NB4 (cell line): Measurements from ENCODE around the gene DHRS12.

Experiments used
- DNase-seq: peaks from one replicate; pipeline ENCODE4 v3.0.0; 2010; ENCODE audit warnings: low read depth
- H3K4me3 ChIP-seq: one replicate; pipeline ENCODE4 v1.5.1; 2011; ENCODE audit warnings: mild to moderate bottlenecking, low read depth, low read length, moderate library complexity
- CTCF ChIP-seq: IDR thresholded peaks from one replicate; pipeline ENCODE4 v1.5.1; 2012; ENCODE audit warnings: low read depth, low read length
- MAX ChIP-seq: IDR thresholded peaks from 2 replicates; pipeline ENCODE4 v1.6.1; 2011; ENCODE audit warnings: low read depth, low read length
- MYC ChIP-seq: IDR thresholded peaks from 2 replicates; pipeline ENCODE4 v1.6.1; 2011; ENCODE audit warnings: low read depth, low read length
- POLR2A ChIP-seq: IDR thresholded peaks from 2 replicates; pipeline ENCODE4 v1.6.1; 2011; ENCODE audit warnings: mild to moderate bottlenecking; ENCODE audit not compliant: insufficient read length; ENCODE audit errors: extremely low read depth

The DHRS12 gene

GRCh38 chr13:51811046-51811445 is 7.1 kb upstream of the DHRS12 start:
- no peak for DNase-seq
- TF ChIP-seq MAX (no peak), POLR2A (no peak), MYC (no peak), CTCF (no peak)
- no peak overlapping the region for H3K4me3 ChIP-seq

GRCh38 chr13:51808811-51809210 is 4.8 kb upstream of the DHRS12 start:
- DNase-seq, result no peak
- H3K4me3 ChIP-seq, result no peak overlapping the region
- TF ChIP-seq CTCF, result no peak
- TF ChIP-seq MYC, result no peak
- no peak for TF ChIP-seq MAX
- TF ChIP-seq POLR2A, result no peak

- H3K4me3 ChIP-seq, result no peak overlapping the region
- no peak for DNase-seq
- TF ChIP-seq MYC (no peak), MAX (no peak), POLR2A (no peak), CTCF (no peak)
Observed at GRCh38 chr13:51807041-51807440, 3.1 kb upstream of the DHRS12 start.

GRCh38 chr13:51806566-51806965 is 2.6 kb upstream of the DHRS12 start:
- DNase-seq, result peak; percentile 35
- H3K4me3 ChIP-seq, result no peak overlapping the region
- TF ChIP-seq CTCF (no peak), MYC (no peak), MAX (no peak), POLR2A (no peak)

GRCh38 chr13:51805925-51806324 is 2.0 kb upstream of the DHRS12 start:
- TF ChIP-seq MYC, result no peak
- TF ChIP-seq POLR2A, result no peak
- TF ChIP-seq CTCF, result no peak
- TF ChIP-seq MAX, result no peak
- H3K4me3 ChIP-seq, result no peak overlapping the region
- no peak for DNase-seq

- DNase-seq, result no peak
- H3K4me3 ChIP-seq, result no peak overlapping the region
- TF ChIP-seq MAX (no peak), CTCF (no peak)
Observed at GRCh38 chr13:51805313-51805712, 1.4 kb upstream of the DHRS12 start.
